CD14-positive monocyte (primary cell): Measurements from ENCODE around the gene MUC15. TPM values are rescaled to one million over a fixed set of nuclear protein-coding genes. Genes with fewer than 3 reads are reported as not detected.

Experiments used
- DNase-seq, 3 donors: peaks; one replicate each; pipeline ENCODE4 v3.0.0-alpha.2; 2011 to 2022
- H2AFZ ChIP-seq: 2 replicates; pipeline ENCODE4 v1.6.0; 2012; ENCODE audit warnings: mild to moderate bottlenecking, low read depth, low read length, inconsistent platforms; ENCODE audit not compliant: insufficient read depth, poor library complexity, severe bottlenecking
- H3K27ac ChIP-seq, 2 donors: 1 replicate in 1 of 2; 2 replicates in 1 of 2; pipeline ENCODE4 v1.5.1; 2012 to 2013; ENCODE audit warnings: low read length in 2 of 2, control low read depth in 1 of 2, inconsistent platforms in 1 of 2, low read depth in 1 of 2, mild to moderate bottlenecking in 1 of 2
- H3K27me3 ChIP-seq, 2 donors: one replicate each; pipeline versions ENCODE4 v1.6.0 to v1.6.1; 2011 to 2013; ENCODE audit warnings: low read length in 2 of 2; ENCODE audit not compliant: control insufficient read depth in 2 of 2, insufficient read depth in 2 of 2
- H3K36me3 ChIP-seq, 2 donors: replicated peaks in 1 of 2; 1 replicate in 1 of 2; 2 replicates in 1 of 2; pipeline versions ENCODE4 v1.5.1 to v1.6.1; 2012 to 2013; ENCODE audit warnings: low read length in 2 of 2, control low read depth in 1 of 2, inconsistent platforms in 1 of 2, mild to moderate bottlenecking in 1 of 2; ENCODE audit not compliant: insufficient read depth in 2 of 2, control insufficient read depth in 1 of 2
- H3K4me1 ChIP-seq, 2 donors: 1 replicate in 1 of 2; 2 replicates in 1 of 2; pipeline versions ENCODE4 v1.5.1 to v1.6.1; 2012 to 2013; ENCODE audit warnings: low read length in 2 of 2, control low read depth in 1 of 2, inconsistent platforms in 1 of 2, mild to moderate bottlenecking in 1 of 2, moderate library complexity in 1 of 2; ENCODE audit not compliant: insufficient read depth in 2 of 2, control insufficient read depth in 1 of 2
- H3K4me2 ChIP-seq: replicated peaks from 2 replicates; pipeline ENCODE3; 2012; ENCODE audit warnings: low read length, moderate library complexity, mild to moderate bottlenecking; ENCODE audit not compliant: poor library complexity, severe bottlenecking; ENCODE audit errors: extremely low read depth
- H3K4me3 ChIP-seq, 3 experiments: fragments of 200-600 bp in 1 of 3; sonication (generic) in 1 of 3; replicated peaks in 1 of 3; 1 replicate in 2 of 3; 2 replicates in 1 of 3; pipeline ENCODE4 v1.5.1; 2011 to 2013; ENCODE audit warnings: low read length in 3 of 3, mild to moderate bottlenecking in 3 of 3, control low read depth in 2 of 3, low read depth in 2 of 3, inconsistent platforms in 1 of 3, moderate library complexity in 1 of 3
- H3K79me2 ChIP-seq: 2 replicates; pipeline ENCODE4 v1.6.0; 2012; ENCODE audit warnings: mild to moderate bottlenecking, control low read depth, inconsistent platforms, low read length, moderate library complexity; ENCODE audit not compliant: insufficient read depth
- H3K9ac ChIP-seq: 2 replicates; pipeline ENCODE4 v1.6.0; 2017; ENCODE audit warnings: low read length, mild to moderate bottlenecking; ENCODE audit not compliant: insufficient read depth, poor library complexity, severe bottlenecking
- H3K9me3 ChIP-seq, 2 donors: replicated peaks in 1 of 2; 1 replicate in 1 of 2; 2 replicates in 1 of 2; pipeline versions ENCODE4 v1.5.1 to v1.6.1; 2012 to 2013; ENCODE audit warnings: low read length in 2 of 2, control low read depth in 1 of 2; ENCODE audit not compliant: control insufficient read depth in 1 of 2, insufficient read depth in 1 of 2
- H4K20me1 ChIP-seq: 2 replicates; pipeline ENCODE4 v1.6.0; 2012; ENCODE audit warnings: mild to moderate bottlenecking, low read length, control low read depth, moderate library complexity; ENCODE audit not compliant: insufficient read depth
- H3K27ac Mint-ChIP-seq, 7 donors: one replicate each; pipeline ENCODE4 v1.8.0; 2020; ENCODE audit warnings: mild to moderate bottlenecking in 7 of 7, mixed read lengths in 7 of 7, moderate library complexity in 6 of 7, inconsistent platforms in 2 of 7
- H3K27me3 Mint-ChIP-seq, 3 donors: one replicate each; pipeline ENCODE4 v1.8.0; 2021 to 2022; ENCODE audit warnings: low read depth in 3 of 3, mild to moderate bottlenecking in 3 of 3, mixed read lengths in 3 of 3, moderate library complexity in 3 of 3, inconsistent platforms in 1 of 3
- H3K36me3 Mint-ChIP-seq, 2 donors: one replicate each; pipeline ENCODE4 v1.8.0; 2020; ENCODE audit warnings: mixed read lengths in 2 of 2, inconsistent platforms in 1 of 2, mild to moderate bottlenecking in 1 of 2
- H3K4me1 Mint-ChIP-seq: one replicate; pipeline ENCODE4 v1.8.0; 2020; ENCODE audit warnings: mild to moderate bottlenecking, mixed read lengths
- H3K4me3 Mint-ChIP-seq, 2 donors: one replicate each; pipeline ENCODE4 v1.8.0; 2020; ENCODE audit warnings: mild to moderate bottlenecking in 2 of 2, mixed read lengths in 2 of 2, moderate library complexity in 1 of 2
- H3K9me3 Mint-ChIP-seq, 7 donors: one replicate each; pipeline ENCODE4 v1.8.0; 2020 to 2022; ENCODE audit warnings: mixed read lengths in 7 of 7, mild to moderate bottlenecking in 6 of 7, moderate library complexity in 6 of 7, inconsistent platforms in 2 of 7
- CTCF ChIP-seq: fragments of 200-600 bp; IDR thresholded peaks from one replicate; pipeline ENCODE4 v1.8.0; 2022; ENCODE audit warnings: antibody characterized with exemption, mild to moderate bottlenecking
- WGBS: methylation state at CpG from one replicate; pipeline ENCODE4 v1.1.5; 2013; ENCODE audit warnings: missing lambda C conversion rate; ENCODE audit not compliant: insufficient coverage; 5-methylcytosine and 5-hydroxymethylcytosine counted together
- intact Hi-C, 2 donors: fragments of 100-400 bp; cut with micrococcal nuclease; formaldehyde crosslinking; loops; one replicate each; pipeline versions ENCODE4 v1.15.0 to v1.15.1; 2023
- polyA plus RNA-seq, 3 donors: library from polyadenylated mRNA; depleted of rRNA in 1 of 3; unstranded in 2 of 3; stranded (reverse) in 1 of 3; fragments of 300-500 nt in 2 of 3; fragments of >200 nt in 1 of 3; fragmentation: Illumina TruSeq in 2 of 3; gene quantifications; 1 replicate in 2 of 3; 2 replicates in 1 of 3; pipeline ENCODE4 v1.2.3, GENCODE V29; 2012 to 2021

The MUC15 gene
- polyA plus RNA-seq, 3 donors, result not detected

DNA sequence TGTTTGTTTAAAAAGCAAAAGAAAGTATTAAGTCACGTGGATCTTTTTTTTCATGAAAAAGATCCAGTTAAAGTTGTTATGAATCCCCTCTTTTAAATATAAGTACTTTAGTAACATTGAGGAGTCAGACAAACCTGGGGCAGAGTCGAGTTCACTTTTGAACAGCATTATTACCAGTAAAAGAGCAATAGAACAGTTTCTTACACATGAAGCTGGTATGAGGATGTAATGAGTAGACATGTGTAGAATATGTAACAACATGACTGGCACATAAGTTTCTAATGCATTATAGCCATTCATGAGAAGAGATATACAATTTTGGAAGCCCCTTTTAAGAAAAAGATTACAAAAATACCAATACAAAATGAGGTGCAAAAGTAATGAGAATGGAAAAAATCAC is 7.6 kb upstream of the MUC15 start:
- DNase-seq, result no peak
- no peak overlapping the region for H3K4me3 Mint-ChIP-seq
- intact Hi-C loops, result no loop called here
- no CpG with 5 or more reads among the region's 2 CpGs for WGBS
- no peaks in the 10 kb centered on the region for H3K27me3 ChIP-seq
- H2AFZ ChIP-seq, result no peak overlapping the region
- H3K9ac ChIP-seq, result no peak overlapping the region
- H3K79me2 ChIP-seq, result no peaks in the 10 kb centered on the region
- H3K4me3 ChIP-seq, result no peak overlapping the region
- no peaks in the 10 kb centered on the region for H3K9me3 Mint-ChIP-seq
- H3K4me1 ChIP-seq, result no peaks in the 10 kb centered on the region
- no peaks in the 10 kb centered on the region for H4K20me1 ChIP-seq
- H3K9me3 ChIP-seq, result no peaks in the 10 kb centered on the region
- no peaks in the 10 kb centered on the region for H3K36me3 Mint-ChIP-seq
- no peak overlapping the region for H3K27ac Mint-ChIP-seq
- H3K4me2 ChIP-seq, result no peak overlapping the region
- H3K27me3 Mint-ChIP-seq, result no peaks in the 10 kb centered on the region
- no peaks in the 10 kb centered on the region for H3K36me3 ChIP-seq
- TF ChIP-seq CTCF, result no peak
- H3K4me1 Mint-ChIP-seq, result no peaks in the 10 kb centered on the region
- H3K27ac ChIP-seq, result no peak overlapping the region

DNA sequence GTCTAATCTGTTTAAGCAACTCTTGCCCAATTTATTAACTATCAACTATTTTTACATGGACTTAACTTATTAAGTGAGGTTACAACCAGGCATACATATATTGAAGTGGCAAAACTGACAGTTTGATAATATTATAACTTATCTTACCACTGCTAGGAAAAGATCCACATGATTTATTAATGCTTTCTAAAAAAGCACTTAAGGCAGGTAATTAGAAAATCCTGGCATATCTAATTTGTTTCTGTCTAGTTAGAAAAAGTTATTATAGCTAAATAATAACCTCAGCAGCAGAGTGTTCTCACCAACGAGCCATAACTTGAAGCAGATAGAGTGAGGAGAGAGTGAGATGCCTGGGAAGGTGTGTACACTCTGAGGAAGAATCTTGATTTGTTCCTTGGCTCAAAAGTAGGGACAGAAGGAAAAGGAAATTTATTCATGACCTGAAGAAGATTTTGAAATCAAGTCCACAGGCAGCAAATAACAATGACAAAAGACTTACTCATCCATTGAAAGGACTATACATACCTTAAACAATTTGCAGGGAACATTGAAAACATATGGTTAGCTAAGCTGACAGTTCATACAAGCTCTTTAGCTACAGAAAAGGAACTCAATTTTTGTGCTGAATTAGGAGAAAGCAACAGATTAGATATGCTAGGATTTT is 7.1 kb upstream of the MUC15 start:
- no peaks in the 10 kb centered on the region for H3K9me3 ChIP-seq
- Mint-ChIP-seq H3K4me3 (no peak overlapping the region), H3K9me3 (no peaks in the 10 kb centered on the region), H3K36me3 (no peaks in the 10 kb centered on the region), H3K27me3 (no peaks in the 10 kb centered on the region), H3K27ac (no peak overlapping the region), H3K4me1 (no peaks in the 10 kb centered on the region)
- TF ChIP-seq CTCF, result no peak
- no peaks in the 10 kb centered on the region for H4K20me1 ChIP-seq
- no peaks in the 10 kb centered on the region for H3K4me1 ChIP-seq
- H3K4me2 ChIP-seq, result no peak overlapping the region
- H3K79me2 ChIP-seq, result no peaks in the 10 kb centered on the region
- no peak overlapping the region for H3K9ac ChIP-seq
- no peak overlapping the region for H3K27ac ChIP-seq
- no peak overlapping the region for H3K4me3 ChIP-seq
- no peaks in the 10 kb centered on the region for H3K27me3 ChIP-seq
- DNase-seq, result no peak
- H2AFZ ChIP-seq, result no peak overlapping the region
- no peaks in the 10 kb centered on the region for H3K36me3 ChIP-seq
- intact Hi-C loops, result no loop called here
- WGBS, result 80% methylated on average over 1 of the region's 1 CpG
